ENCODE results near the gene ZBTB46.
A peak's percentile ranks its signal among the peaks of the same experiment; 100 is the strongest.
"Not testable (repeated sequence)": the region's sequence is repeated elsewhere in the genome, so short reads cannot be mapped to it uniquely, and the experiment has no call there.

ZBTB46 gene

DNA sequence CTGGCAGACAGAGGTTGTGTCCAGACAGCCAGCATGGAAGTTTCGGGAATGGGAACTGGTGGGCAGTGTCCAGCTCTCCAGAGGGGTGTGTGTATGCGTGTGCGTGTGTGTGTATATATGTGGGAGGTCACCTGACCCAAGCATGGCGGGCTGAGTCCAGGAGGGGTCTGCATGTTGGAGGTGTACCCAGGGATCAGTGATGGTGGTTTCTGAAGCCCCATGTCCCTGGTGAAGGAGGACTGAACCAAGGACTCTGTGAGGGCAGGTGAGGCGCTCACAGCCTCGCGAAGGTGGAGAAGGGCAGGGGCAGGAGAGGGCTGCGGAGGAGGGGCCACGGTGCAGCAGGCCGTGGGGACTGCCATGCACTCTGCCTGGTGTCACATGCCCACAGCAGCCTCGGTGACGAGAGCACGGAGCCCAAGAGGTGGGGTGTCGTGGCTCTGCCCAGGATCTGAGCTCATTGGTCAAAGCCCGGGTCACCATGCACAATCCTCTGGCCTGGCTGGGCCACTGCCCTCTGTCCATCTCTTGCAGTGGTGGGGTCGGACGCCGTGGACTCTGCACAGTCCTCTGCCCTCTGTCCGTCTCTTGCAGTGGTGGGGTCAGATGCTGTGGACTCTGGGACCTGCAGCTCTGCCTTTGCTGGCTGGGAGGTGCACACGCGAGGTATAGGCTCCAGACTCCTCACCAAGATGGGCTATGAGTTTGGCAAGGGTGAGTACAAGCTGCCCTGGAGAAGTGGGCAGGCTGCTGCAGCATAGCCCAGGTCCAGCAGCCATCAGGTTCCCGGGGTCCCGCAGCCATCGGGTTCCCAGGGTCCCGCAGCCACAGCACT, 96.7 kb downstream of the ZBTB46 start:
- DNase-seq (ENCODE audit: low read depth): no peak

DNA sequence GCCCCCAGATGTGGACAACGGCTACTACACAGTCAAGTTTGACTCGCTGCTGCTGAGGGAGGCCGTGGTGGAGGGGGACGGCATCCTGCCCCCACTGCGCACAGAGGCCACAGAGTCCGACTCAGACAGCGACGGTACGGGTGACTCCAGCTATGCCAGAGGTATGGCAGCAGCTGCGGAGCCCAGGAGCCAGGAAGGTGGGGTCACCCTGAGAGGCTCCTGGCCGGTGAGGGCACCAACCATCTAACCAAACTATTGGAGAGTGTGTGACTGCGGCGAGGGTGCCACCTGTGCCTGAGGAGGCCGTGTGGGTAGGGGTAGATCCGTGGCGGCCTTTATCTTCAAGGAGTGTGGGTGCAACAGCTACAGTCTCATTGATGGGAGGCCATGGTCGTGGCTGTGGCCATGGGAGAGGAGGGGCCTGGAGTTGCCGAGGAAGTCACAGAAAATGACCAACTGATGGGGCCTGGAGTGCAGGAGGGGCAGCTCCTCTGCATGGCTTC, 97.4 kb downstream of the ZBTB46 start:
- no peak for DNase-seq (ENCODE audit: low read depth)

GRCh38 chr20:63733117-63733516, 97.9 kb downstream of the ZBTB46 start:
- DNase-seq (ENCODE audit: low read depth): no peak

- no peak for DNase-seq (ENCODE audit: low read depth)
Observed at GRCh38 chr20:63732118-63733095, 98.7 kb downstream of the ZBTB46 start.

- DNase-seq (ENCODE audit: low read depth): no peak
Observed at GRCh38 chr20:63731410-63731809, 99.7 kb downstream of the ZBTB46 start.

DNA sequence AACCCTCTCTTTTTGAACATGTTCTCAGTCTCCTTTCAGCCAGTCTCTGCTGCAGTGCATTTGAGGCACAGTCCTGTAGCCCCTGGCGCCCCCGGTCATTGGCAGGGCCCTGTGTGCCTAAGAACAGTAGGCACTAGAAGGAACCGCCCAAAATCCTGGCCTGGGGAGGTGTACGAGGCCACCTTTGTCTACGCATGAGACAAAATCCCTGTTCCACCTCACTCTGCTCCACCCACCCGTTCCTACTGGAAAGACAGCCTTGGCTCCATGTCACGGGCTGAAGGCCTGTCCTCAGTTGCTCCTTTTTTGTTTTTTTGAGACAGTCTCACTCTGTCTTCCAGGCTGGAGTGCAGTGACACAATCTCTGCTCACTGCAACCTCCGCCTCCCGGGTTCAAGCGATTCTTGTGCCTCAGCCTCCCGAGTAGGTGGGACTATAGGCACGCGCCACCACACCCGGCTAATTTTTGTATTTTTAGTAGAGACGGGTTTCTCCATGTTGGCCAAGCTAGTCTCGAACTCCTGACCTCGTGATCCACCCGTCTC, 100.8 kb downstream of the ZBTB46 start:
- DNase-seq (ENCODE audit: low read depth): not testable (repeated sequence)

GRCh38 chr20:63722967-63723622, 108.0 kb downstream of the ZBTB46 start:
- DNase-seq (ENCODE audit: low read depth): not testable (repeated sequence)

GRCh38 chr20:63718996-63719395, 112.1 kb downstream of the ZBTB46 start:
- no peak for DNase-seq (ENCODE audit: low read depth)

GRCh38 chr20:63714858-63715257, 116.2 kb downstream of the ZBTB46 start:
- no peak for DNase-seq (ENCODE audit: low read depth)

- no peak for DNase-seq (ENCODE audit: low read depth)
Observed at GRCh38 chr20:63712191-63712590, 118.9 kb downstream of the ZBTB46 start.

DNA sequence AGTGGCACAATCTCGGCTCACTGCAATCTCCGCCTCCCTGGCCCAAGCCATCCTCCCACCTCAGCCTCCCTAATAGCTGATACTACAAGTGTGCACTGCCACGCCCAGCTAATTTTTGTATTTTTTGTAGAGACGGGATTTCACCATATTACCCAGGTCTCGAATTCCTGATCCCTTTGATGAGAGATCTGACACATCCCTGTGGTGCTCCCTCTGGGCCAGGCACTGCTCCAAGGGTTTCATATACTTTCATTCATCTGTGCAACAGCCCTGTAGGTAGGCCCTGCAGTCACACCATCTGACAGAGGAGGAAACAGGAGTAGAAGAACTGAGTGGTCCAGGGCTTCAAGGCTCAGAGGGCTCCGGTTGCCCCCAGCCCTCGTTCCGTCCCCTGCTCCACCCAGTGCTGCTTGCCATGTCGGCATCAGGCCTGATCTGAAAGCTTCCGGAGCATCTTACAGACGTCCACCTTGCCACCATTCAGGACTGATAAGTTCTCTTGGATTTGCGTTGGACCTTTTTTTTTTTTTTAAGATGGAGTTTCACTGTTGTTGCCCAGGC, 119.9 kb downstream of the ZBTB46 start:
- no peak for DNase-seq (ENCODE audit: low read depth)

DNA sequence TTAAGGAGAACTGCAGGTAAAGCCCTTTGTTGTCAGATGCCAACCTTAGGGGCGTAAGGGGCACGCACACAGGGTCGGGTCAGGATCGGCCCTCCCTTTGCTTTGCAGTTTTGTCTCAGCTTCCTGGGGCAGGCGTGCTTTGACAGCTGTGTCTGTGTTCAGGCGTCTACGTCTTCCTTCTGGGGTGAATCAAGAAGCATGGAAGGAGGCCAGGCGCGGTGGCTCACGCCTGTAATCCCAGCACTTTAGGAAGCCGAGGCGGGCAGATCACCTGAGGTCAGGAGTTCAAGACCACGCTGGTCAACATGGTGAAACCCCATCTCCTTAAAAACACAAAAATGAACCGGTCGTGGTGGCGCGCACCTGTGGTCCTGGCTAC, 121.9 kb downstream of the ZBTB46 start:
- DNase-seq (ENCODE audit: low read depth): no peak

DNA sequence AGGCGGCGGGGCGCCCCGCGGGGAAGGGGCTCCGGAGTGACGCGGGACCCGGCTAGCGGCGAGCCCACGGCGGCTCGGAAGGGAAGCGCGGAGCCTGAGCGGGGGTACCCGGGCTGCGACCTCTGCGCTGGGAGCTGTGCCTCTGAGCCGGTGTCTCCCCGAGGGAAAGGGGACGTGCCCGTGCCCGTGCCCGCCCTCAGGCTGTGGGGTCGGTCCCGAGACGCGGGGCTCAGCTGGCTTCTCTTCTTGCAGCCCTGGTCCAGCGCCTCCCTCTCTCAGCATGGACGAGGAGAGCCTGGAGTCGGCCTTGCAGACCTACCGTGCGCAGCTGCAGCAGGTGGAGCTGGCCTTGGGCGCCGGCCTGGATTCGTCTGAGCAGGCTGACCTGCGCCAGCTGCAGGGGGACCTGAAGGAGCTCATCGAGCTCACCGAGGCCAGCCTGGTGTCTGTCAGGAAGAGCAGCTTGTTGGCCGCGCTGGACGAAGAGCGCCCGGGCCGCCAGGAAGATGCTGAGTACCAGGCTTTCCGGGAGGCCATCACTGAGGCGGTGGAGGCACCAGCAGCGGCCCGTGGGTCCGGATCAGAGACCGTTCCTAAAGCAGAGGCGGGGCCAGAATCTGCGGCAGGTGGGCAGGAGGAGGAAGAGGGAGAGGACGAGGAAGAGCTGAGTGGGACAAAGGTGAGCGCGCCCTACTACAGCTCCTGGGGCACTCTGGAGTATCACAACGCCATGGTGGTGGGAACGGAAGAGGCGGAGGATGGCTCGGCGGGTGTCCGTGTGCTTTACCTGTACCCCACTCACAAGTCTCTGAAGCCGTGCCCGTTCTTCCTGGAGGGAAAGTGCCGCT, 122.5 kb downstream of the ZBTB46 start:
- DNase-seq (ENCODE audit: low read depth): no peak

- peak; percentile 80 for DNase-seq (ENCODE audit: low read depth)
Observed at GRCh38 chr20:63707558-63708300, 123.3 kb downstream of the ZBTB46 start, which contains the start of the genes ARFRP1 and ZGPAT. Gene ARFRP1 (minus strand): TSS chr20:63707976. CDS start chr20:63707091, 885 bp downstream. Gene ZGPAT (plus strand): TSS chr20:63708039. CDS start chr20:63708581, 542 bp downstream.

DNA sequence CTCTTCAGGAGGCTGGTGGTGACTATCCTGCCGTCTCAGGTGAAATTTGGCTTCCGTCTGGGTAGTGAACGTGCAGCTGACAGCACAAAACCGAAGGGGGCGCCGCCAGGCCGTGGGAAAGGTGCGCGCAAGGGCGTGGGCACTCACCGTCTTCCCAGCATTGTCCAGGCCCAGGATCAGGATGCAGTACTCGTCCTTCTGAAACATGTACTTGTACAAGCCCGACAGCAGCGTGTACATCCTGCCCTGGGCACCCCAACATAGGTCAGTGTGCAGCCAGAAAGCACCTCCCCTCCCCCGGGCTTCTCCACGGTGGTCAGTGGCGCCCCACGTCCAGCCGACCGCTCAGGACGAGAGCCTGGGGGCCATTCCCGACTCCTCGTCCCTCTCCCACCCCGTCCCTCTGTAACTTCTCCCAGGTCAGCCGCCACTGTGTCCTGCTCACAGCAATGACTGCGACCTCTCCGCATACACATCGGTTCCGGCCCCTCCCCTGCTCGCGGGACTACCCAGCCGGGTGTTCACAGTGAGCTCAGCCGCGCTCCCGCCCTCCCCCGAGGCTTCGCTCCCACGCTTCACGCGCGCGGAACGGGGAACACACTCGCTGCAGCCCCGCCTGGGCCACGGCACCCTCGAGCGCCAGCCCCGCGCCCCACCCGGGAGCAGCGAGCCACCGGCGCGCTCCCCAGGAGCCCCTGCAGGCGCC, 124.1 kb downstream of the ZBTB46 start:
- DNase-seq (ENCODE audit: low read depth): peak; percentile 39

- DNase-seq (ENCODE audit: low read depth): no peak
Observed at GRCh38 chr20:63706027-63706695, 124.9 kb downstream of the ZBTB46 start.

GRCh38 chr20:63705232-63706026, 125.6 kb downstream of the ZBTB46 start:
- DNase-seq (ENCODE audit: low read depth): no peak

DNA sequence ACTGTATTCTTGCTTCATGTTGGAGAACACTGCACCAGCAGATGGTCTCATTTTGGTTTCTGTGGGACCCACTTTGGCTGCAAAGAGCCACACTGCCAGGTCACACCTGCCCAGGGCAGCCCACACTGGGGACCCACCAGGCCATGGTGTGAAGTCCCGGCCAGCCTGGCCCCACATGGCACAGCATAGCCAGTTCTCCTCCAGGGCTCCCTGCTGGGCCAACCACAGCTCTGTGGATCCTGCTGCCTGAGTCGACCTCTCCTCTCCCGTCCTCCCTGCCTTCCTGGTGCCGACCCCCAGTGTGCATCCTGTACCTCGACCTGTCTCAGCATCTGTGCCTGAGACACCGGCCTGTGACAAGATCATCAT, 126.3 kb downstream of the ZBTB46 start:
- DNase-seq (ENCODE audit: low read depth): no peak

Measured in T-helper 22 cell (primary cell).